Left lung (tissue), 10 donors: ENCODE results near the gene EPB41L4A. TPM values are rescaled to one million over a fixed set of nuclear protein-coding genes. Genes with fewer than 3 reads are reported as not detected.
"Not testable (repeated sequence)": the region's sequence is repeated elsewhere in the genome, so short reads cannot be mapped to it uniquely, and the experiment has no call there.

ENCODE experiments used
- ATAC-seq: fragments of 200-7000 bp; cut with Tn5 transposase; one replicate; pipeline ENCODE4 v1.9.1; 2020; ENCODE audit warnings: moderate library complexity
- DNase-seq, 4 donors: peaks; one replicate each; pipeline ENCODE4 v3.0.0-alpha.2; 2013 to 2020
- H3K27ac ChIP-seq, 2 donors: fragments of 200-600 bp; sonication (generic) in 1 of 2; one replicate each; pipeline versions ENCODE4 v1.5.0 to v1.8.0; 2020 to 2021
- H3K27me3 ChIP-seq, 2 donors: fragments of 200-600 bp; sonication (generic) in 1 of 2; one replicate each; pipeline versions ENCODE4 v1.5.0 to v1.8.0; 2020 to 2021
- H3K36me3 ChIP-seq, 2 donors: fragments of 200-600 bp; sonication (generic) in 1 of 2; one replicate each; pipeline versions ENCODE4 v1.5.0 to v1.8.0; 2020 to 2021
- H3K4me1 ChIP-seq, 2 donors: fragments of 200-600 bp; one replicate each; pipeline ENCODE4 v1.8.0; 2021
- H3K4me3 ChIP-seq, 2 donors: fragments of 200-600 bp; sonication (generic) in 1 of 2; one replicate each; pipeline versions ENCODE4 v1.5.0 to v1.8.0; 2020 to 2021; ENCODE audit warnings: mild to moderate bottlenecking in 1 of 2
- H3K9me3 ChIP-seq, 2 donors: fragments of 200-600 bp; sonication (generic) in 1 of 2; one replicate each; pipeline versions ENCODE4 v1.5.0 to v1.8.0; 2020 to 2021
- CTCF ChIP-seq, 2 donors: fragments of 200-600 bp; sonication (generic) in 1 of 2; IDR thresholded peaks; one replicate each; pipeline versions ENCODE4 v1.5.0 to v1.8.0; 2021; ENCODE audit warnings: antibody characterized with exemption in 2 of 2
- intact Hi-C, 2 donors: fragments of 100-400 bp; cut with DNase I; formaldehyde crosslinking; loops; one replicate each; pipeline versions ENCODE4 v1.11.2 to v1.14.2; 2022
- polyA plus RNA-seq, 6 donors: library from polyadenylated mRNA; unstranded; fragments of 120-200 nt; gene quantifications; one replicate each; pipeline ENCODE4 v1.2.1, GENCODE V29; 2013; ENCODE audit not compliant: insufficient read length in 6 of 6
- total RNA-seq, 2 donors: library from RNA; stranded (reverse); fragmentation: NEBNext Ultra II Directional; extraction: Animal tissue kit (Norgen Biotek cat#: 25700); gene quantifications; one replicate each; pipeline ENCODE4 v1.2.1, GENCODE V29; 2021
- donor health status: DM: no; HTN: yes; CAD: no.
- donor health status: DM: no; HTN: no; CAD: no.

The EPB41L4A gene
- total and polyA plus RNA-seq, 8 donors = 13.6 to 31.3 (median 17.6) TPM

- Histone ChIP-seq H3K36me3 (no peaks in the 10 kb centered on the region), H3K27ac (no peak overlapping the region), H3K27me3 (no peaks in the 10 kb centered on the region), H3K9me3 (no peaks in the 10 kb centered on the region), H3K4me3 (no peak overlapping the region), H3K4me1 (no peaks in the 10 kb centered on the region)
- TF ChIP-seq CTCF (IDR thresholded peaks at IDR 0.05) = no peak
- no peak for ATAC-seq
- DNase-seq = no peak
- intact Hi-C loops = no loop called here
Observed at GRCh38 chr5:112219000-112219399, 200.1 kb downstream of the EPB41L4A start.

GRCh38 chr5:112217843-112218579 is 201.1 kb downstream of the EPB41L4A start:
- no peak overlapping the region for H3K4me3 ChIP-seq
- TF ChIP-seq CTCF (IDR thresholded peaks at IDR 0.05) = no peak
- H3K36me3 ChIP-seq = no peaks in the 10 kb centered on the region
- intact Hi-C loops = no loop called here
- no peaks in the 10 kb centered on the region for H3K9me3 ChIP-seq
- H3K27ac ChIP-seq = no peak overlapping the region
- no peaks in the 10 kb centered on the region for H3K4me1 ChIP-seq
- DNase-seq (no peak), ATAC-seq (no peak)
- H3K27me3 ChIP-seq = no peaks in the 10 kb centered on the region

GRCh38 chr5:112216140-112216539 is 202.9 kb downstream of the EPB41L4A start:
- no peak for TF ChIP-seq CTCF (IDR thresholded peaks at IDR 0.05)
- Histone ChIP-seq H3K27me3 (no peaks in the 10 kb centered on the region), H3K36me3 (no peaks in the 10 kb centered on the region), H3K27ac (no peak overlapping the region), H3K9me3 (no peaks in the 10 kb centered on the region), H3K4me3 (no peak overlapping the region), H3K4me1 (no peaks in the 10 kb centered on the region)
- intact Hi-C loops = no loop called here
- DNase-seq = no peak
- no peak for ATAC-seq

- no peaks in the 10 kb centered on the region for H3K9me3 ChIP-seq
- no peak overlapping the region for H3K27ac ChIP-seq
- no peak overlapping the region for H3K4me3 ChIP-seq
- peak; percentile 87 for ATAC-seq
- no peaks in the 10 kb centered on the region for H3K27me3 ChIP-seq
- no peaks in the 10 kb centered on the region for H3K36me3 ChIP-seq
- peak in 2 of 4 donors; percentile 28 to 59 for DNase-seq
- intact Hi-C loops = no loop called here
- H3K4me1 ChIP-seq = no peaks in the 10 kb centered on the region
- peak; percentile 45 to 51 for TF ChIP-seq CTCF (IDR thresholded peaks at IDR 0.05)
Observed at GRCh38 chr5:112210430-112211005, 208.6 kb downstream of the EPB41L4A start.

GRCh38 chr5:112208699-112209615 is 210.1 kb downstream of the EPB41L4A start:
- no peaks in the 10 kb centered on the region for H3K36me3 ChIP-seq
- no peak overlapping the region for H3K4me3 ChIP-seq
- no peaks in the 10 kb centered on the region for H3K4me1 ChIP-seq
- DNase-seq (no peak), ATAC-seq (no peak)
- no peaks in the 10 kb centered on the region for H3K9me3 ChIP-seq
- no peaks in the 10 kb centered on the region for H3K27me3 ChIP-seq
- intact Hi-C loops = loop anchor here in 1 of 2 donors (10.0 kb wide), 1 partner anchor 216 kb away; no protein-coding TSS in a partner anchor
- no peak for TF ChIP-seq CTCF (IDR thresholded peaks at IDR 0.05)
- no peak overlapping the region for H3K27ac ChIP-seq

- not testable (repeated sequence) for H3K4me3 ChIP-seq, DNase-seq, H3K9me3 ChIP-seq, H3K27me3 ChIP-seq, H3K27ac ChIP-seq, H3K36me3 ChIP-seq, H3K4me1 ChIP-seq, ATAC-seq
- intact Hi-C loops = loop anchor here in 1 of 2 donors (10.0 kb wide), 1 partner anchor 217 kb away; no protein-coding TSS in a partner anchor
Observed at GRCh38 chr5:112208195-112208594, 210.9 kb downstream of the EPB41L4A start.
